Amniotic epithelial cell (primary cell): ENCODE measurements around the gene DYNC1LI1.

Source experiments
- DNase-seq: peaks from one replicate; pipeline ENCODE4 v3.0.0-alpha.2; 2010; ENCODE audit warnings: low read depth

The DYNC1LI1 gene

DNA sequence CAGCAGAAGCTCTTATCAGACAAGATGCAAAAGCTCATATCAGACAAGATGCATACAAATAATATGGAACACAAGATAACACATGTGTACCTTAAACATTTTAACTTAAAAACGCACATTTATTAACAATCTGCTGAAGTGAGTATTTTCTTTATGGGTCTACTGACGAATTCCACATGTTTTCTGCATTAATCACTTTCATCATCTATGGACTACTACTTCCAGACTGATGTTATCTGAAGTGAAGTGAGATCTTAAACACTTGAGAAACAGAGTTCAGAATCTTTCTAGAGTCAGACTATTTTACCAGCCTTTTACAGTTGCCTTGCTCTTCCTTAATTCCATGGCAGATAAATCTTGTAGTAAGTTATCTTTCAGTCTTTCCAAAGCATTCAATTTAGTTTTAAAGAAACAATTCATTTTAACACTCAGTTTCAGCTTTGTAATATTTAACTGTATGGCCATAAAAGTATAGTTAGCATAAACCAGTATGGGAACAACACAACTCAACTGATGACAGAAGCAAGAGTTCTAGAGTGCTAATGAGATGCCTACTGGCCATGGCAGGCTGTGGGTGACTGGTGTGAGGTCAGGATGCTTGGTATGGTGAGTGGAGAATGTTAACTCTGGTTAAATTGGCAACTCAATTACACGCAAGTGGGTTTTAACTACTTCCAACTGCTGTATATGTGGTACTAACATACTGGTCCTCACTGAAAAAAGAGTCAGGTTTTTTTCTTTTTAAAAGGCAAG lies 77.8 kb downstream of the DYNC1LI1 start:
- peak; percentile 43 for DNase-seq

GRCh38 chr3:32488474-32489008 lies 82.1 kb downstream of the DYNC1LI1 start:
- peak; percentile 79 for DNase-seq

DNA sequence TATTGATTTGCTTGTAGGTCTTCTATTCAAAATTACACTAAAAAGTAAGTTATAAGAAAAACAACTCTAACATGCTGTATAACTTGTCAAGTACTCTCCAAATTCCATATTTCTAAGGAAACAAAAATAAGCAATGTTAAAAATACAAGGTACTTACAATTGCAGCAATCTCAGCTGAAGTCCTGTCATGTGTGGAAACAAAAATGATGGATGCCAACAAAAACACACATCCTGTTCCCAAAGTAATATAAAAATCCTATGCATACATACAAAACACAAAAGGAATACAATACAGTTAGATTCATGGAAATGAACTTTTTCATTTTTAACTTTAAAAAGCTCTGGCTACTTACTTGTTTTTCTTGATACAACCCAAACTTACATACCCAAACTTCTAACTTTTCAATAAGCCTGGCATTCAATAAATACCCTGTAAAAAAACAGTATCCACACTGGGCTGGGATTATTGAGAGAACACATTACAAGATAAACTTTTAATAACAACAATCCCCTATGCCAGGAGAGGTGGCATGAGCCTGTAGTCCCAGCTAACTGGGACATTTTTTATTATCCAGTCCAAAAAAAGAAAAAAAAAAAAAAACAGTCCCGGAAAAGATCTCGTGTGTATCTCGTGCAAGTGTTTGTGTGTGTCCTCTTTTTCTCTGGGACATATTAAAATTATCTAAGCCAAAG lies 82.7 kb downstream of the DYNC1LI1 start:
- no peak for DNase-seq

DNA sequence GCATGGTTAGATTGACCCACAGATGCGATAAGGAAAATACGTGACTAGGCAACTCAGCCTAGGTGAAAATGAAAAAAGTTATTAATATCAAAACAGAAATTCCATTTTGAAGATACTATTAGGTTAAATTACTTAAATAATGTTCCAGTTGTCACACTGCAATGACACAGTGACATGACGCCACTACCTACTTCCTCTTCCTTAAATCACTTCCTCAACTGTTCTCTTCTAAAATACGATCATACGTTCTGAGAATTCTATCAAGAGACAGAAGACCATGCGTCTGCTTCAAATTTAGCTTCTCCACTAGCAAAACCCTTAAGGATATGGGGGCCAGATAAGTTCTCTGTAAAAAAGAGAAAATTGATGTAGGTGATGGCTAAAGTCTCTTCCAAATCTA lies 86.2 kb downstream of the DYNC1LI1 start:
- no peak for DNase-seq

GRCh38 chr3:32483772-32484171 lies 86.9 kb downstream of the DYNC1LI1 start:
- DNase-seq = no peak

- no peak for DNase-seq
Observed at GRCh38 chr3:32482693-32483092, 88.0 kb downstream of the DYNC1LI1 start.

DNA sequence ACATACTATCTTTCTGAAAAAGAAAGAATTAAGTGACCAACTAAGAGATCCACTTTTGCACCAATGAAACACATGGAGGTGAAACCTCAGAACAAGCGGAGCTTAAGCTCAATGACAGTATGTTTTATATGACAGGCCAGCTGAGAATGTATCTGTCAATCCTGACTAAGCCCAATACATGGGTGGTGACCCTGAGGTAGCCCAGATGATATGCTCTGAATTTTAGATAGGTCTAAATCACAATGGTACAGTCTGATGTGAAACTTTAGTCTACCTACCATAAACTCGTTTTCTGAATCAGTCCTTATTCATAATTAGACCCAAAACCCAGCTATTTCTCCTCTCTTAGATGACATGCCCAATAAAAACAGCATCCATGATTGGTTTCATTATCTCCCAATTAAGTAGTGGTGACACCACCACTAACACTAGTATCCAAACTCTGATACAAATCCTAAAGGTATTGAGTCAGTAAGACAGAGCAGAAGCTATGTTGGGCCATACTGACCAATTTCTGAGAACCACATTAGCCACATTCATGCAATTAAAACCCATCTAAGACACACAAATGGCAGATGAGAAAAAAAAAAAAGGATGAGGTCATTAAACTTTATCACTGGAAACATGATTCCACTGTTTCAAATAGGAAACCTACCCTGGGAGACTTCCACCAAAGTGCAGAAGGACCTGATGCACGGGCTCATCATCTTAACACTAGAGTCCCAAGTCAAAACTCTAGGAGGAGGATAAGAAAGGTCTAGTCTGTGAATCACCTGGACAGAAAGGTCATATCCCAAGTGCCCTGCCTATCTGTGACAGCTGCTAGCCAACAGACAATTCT lies 88.6 kb downstream of the DYNC1LI1 start:
- no peak for DNase-seq

DNA sequence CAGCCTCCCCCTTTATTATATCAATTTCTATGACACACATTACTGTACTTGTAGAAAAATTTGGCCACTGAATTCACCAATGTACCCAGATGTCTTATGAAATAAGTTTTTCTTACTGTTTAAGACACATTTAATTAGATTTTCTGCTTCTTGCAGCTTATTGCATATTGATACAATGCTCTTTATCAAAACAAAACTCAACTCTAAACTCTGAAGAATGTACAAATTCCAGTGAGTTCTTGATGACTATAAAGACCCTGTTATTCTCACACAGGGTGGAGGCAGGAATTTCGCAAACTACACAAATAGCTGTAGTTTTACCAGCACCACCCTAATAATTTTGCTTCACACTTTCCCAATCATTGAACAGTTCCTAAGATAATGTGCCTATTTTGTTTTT lies 90.1 kb downstream of the DYNC1LI1 start:
- no peak for DNase-seq
